SK-N-DZ (cell line): ENCODE measurements around the gene TSPAN12.
A peak's percentile ranks its signal among the peaks of the same experiment; 100 is the strongest.

Experiments
- DNase-seq: peaks from one replicate; pipeline ENCODE4 v3.0.0-alpha.2; 2015; ENCODE audit warnings: low spot score

The TSPAN12 gene

DNA sequence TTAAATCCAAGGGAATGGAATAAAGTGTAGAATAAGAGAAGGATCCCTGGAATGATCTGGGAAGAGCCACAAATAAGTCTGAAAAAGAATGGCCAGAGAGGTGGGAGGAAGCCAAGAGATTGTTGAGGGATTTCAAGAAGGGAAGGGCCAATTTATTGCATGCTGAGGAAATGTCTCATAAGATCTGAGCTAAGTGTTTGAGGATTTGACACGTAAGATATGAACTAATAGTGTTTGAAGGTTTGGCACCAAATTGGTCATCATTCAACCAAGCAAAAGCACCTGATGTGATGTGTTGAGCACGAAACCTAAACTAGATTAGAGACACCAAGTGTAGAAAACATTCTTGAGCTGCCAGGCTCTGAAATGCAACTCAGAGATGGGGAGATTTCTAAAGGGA, 97.9 kb downstream of the TSPAN12 start:
- no peak for DNase-seq

DNA sequence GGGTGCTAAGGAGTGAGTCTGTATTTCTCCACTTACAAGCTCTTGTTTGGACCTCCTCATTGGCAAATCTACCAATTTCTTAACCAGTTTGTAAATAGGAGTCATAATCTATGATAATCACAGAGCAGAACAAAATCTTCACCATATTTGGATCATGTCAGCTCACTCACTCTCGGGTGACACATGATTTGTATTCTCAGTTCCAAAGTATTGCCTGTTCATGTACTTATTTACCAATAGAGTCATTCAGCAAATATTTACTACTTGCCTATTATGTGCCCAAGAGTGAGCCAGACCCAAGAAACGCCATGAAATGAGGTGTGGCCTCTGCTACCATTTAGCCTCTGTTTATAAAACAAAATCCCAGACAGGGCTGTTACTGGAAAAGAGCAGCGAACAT, 114.8 kb downstream of the TSPAN12 start:
- DNase-seq, result no peak

GRCh38 chr7:120742372-120742771, 115.6 kb downstream of the TSPAN12 start:
- DNase-seq, result peak; percentile 43

DNA sequence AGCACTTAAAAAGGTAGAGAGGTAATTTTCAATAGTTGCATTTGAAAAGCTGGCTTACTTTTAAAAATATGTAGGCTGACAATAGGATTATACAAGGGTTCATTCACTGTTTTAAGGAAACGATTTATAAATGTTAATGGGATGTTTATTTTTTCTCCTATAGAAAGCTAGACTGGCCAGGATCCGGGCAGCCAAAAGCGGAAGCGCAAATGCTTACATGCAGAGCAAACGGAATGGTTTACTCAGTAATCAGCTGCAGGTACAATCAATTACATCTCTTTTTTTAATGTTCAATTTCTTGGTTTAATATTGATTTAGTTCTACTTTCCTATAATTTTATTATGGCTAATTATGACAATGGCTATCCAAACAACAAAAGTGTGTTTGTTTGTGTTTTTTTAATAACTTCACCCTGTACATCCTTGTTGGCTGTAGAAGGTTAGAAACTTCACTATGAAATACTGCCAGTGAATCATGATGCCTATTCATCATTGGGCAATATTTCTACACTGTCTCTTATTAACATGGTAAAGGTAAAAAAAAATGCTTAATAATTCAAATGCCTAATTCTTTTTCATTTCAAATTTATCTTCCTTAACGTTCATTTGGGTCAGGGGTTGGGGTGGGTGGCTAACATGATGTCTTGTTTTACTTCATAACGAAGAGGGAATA, 116.4 kb downstream of the TSPAN12 start:
- DNase-seq, result no peak

GRCh38 chr7:120740348-120740747, 117.6 kb downstream of the TSPAN12 start:
- no peak for DNase-seq

GRCh38 chr7:120738816-120739215, 119.1 kb downstream of the TSPAN12 start:
- DNase-seq, result no peak
